H1 (cell line): ENCODE measurements around the gene PTPN9. TPM values are rescaled to one million over a fixed set of nuclear protein-coding genes. Genes with fewer than 3 reads are reported as not detected.

ENCODE experiments used
- ASH2L ChIP-seq: fragments of 200-600, 300-600 bp; sonication (generic); IDR thresholded peaks from one replicate; pipeline ENCODE4 v1.7.1; 2017; ENCODE audit warnings: low read length
- BCL11A ChIP-seq, 2 experiments: IDR thresholded peaks; one replicate each; pipeline ENCODE4 v1.6.1; 2011; ENCODE audit warnings: low read depth in 2 of 2, low read length in 2 of 2, mild to moderate bottlenecking in 2 of 2
- CEBPB ChIP-seq: IDR thresholded peaks from 2 replicates; pipeline ENCODE4 v1.6.1; 2012; ENCODE audit warnings: low read depth, low read length
- CTBP2 ChIP-seq: IDR thresholded peaks from 2 replicates; pipeline ENCODE4 v1.7.0; 2011; ENCODE audit warnings: borderline replicate concordance, mild to moderate bottlenecking, moderate library complexity, mixed read lengths, low read length; ENCODE audit not compliant: insufficient read depth, insufficient read length
- CTCF ChIP-seq, 3 experiments: IDR thresholded peaks; 1 replicate in 2 of 3; 2 replicates in 1 of 3; pipeline versions ENCODE4 v1.5.1 to v1.6.1; 2011; ENCODE audit warnings: low read length in 3 of 3, mild to moderate bottlenecking in 3 of 3, inconsistent platforms in 2 of 3, low read depth in 1 of 3, moderate library complexity in 1 of 3; ENCODE audit not compliant: insufficient read depth in 1 of 3; ENCODE audit errors: control extremely low read depth in 1 of 3
- GABPA ChIP-seq: IDR thresholded peaks from 2 replicates; pipeline ENCODE4 v1.6.1; 2011; ENCODE audit warnings: mild to moderate bottlenecking, low read length, moderate library complexity, borderline replicate concordance; ENCODE audit not compliant: insufficient read depth
- HDAC2 ChIP-seq, 2 experiments: fragments of 300-600 bp in 1 of 2; sonication (generic) in 1 of 2; IDR thresholded peaks; 2 replicates each; pipeline ENCODE4 v1.6.1; 2011 to 2012; ENCODE audit warnings: low read depth in 2 of 2, low read length in 2 of 2, mild to moderate bottlenecking in 2 of 2, moderate library complexity in 2 of 2, borderline replicate concordance in 1 of 2, inconsistent platforms in 1 of 2
- HDAC6 ChIP-seq: IDR thresholded peaks from one replicate; pipeline ENCODE4 v1.7.1; 2012; ENCODE audit warnings: low read depth, mild to moderate bottlenecking, inconsistent platforms, low read length, moderate library complexity
- JUND ChIP-seq: IDR thresholded peaks from 2 replicates; pipeline ENCODE4 v1.6.1; 2011; ENCODE audit warnings: mild to moderate bottlenecking, improper control_type of control experiment, low read length
- MAX ChIP-seq: IDR thresholded peaks from 2 replicates; pipeline ENCODE4 v1.6.1; 2012; ENCODE audit warnings: inconsistent platforms
- NANOG ChIP-seq: IDR thresholded peaks from 2 replicates; pipeline ENCODE4 v1.6.1; 2011; ENCODE audit warnings: low read length, low read depth, mild to moderate bottlenecking, inconsistent platforms; ENCODE audit not compliant: insufficient read depth, poor library complexity, severe bottlenecking
- NRF1 ChIP-seq: IDR thresholded peaks from 2 replicates; pipeline ENCODE4 v1.6.1; 2011; ENCODE audit warnings: mild to moderate bottlenecking, low read depth, low read length, improper control_type of control experiment
- POLR2A ChIP-seq, 2 experiments: IDR thresholded peaks; 1 replicate in 1 of 2; 2 replicates in 1 of 2; pipeline ENCODE4 v1.6.1; 2011; ENCODE audit warnings: low read depth in 2 of 2, low read length in 2 of 2, mild to moderate bottlenecking in 2 of 2; ENCODE audit errors: control extremely low read depth in 1 of 2
- POU5F1 ChIP-seq: IDR thresholded peaks from 2 replicates; pipeline ENCODE4 v1.6.1; 2011; ENCODE audit warnings: low read depth, mild to moderate bottlenecking, low read length, moderate library complexity
- RAD21 ChIP-seq, 2 experiments: IDR thresholded peaks in 1 of 2; conservative IDR thresholded peaks in 1 of 2; 2 replicates each; pipeline ENCODE4 v1.6.1; 2011; ENCODE audit warnings: low read depth in 2 of 2, low read length in 2 of 2, improper control_type of control experiment in 1 of 2, inconsistent platforms in 1 of 2, mild to moderate bottlenecking in 1 of 2, moderate library complexity in 1 of 2
- SAP30 ChIP-seq: fragments of 300-600 bp; sonication (generic); IDR thresholded peaks from 2 replicates; pipeline ENCODE4 v1.7.1; 2012; ENCODE audit warnings: low read length, moderate library complexity, mild to moderate bottlenecking, inconsistent platforms; ENCODE audit not compliant: insufficient read depth, insufficient replicate concordance
- SIN3A ChIP-seq, 2 experiments: IDR thresholded peaks in 1 of 2; conservative IDR thresholded peaks in 1 of 2; 2 replicates each; pipeline ENCODE4 v1.6.1; 2011 to 2012; ENCODE audit warnings: low read length in 2 of 2, improper control_type of control experiment in 1 of 2, low read depth in 1 of 2, mild to moderate bottlenecking in 1 of 2
- SIRT6 ChIP-seq: IDR thresholded peaks from one replicate; pipeline ENCODE4 v1.7.1; 2012; ENCODE audit warnings: low read length, inconsistent platforms
- SP2 ChIP-seq: IDR thresholded peaks from 2 replicates; pipeline ENCODE4 v1.6.1; 2012; ENCODE audit warnings: mild to moderate bottlenecking, low read length, inconsistent platforms
- TBP ChIP-seq: IDR thresholded peaks from 2 replicates; pipeline ENCODE4 v1.6.1; 2011; ENCODE audit warnings: low read depth, low read length, improper control_type of control experiment
- YY1 ChIP-seq: IDR thresholded peaks from 2 replicates; pipeline ENCODE4 v1.6.1; 2011; ENCODE audit warnings: low read depth, mild to moderate bottlenecking, low read length
- polyA plus RNA-seq, 7 experiments: library from polyadenylated mRNA; depleted of rRNA in 3 of 7; stranded (reverse) in 5 of 7; unstranded in 2 of 7; fragments of >200 nt in 5 of 7; fragments of 200-250 nt in 2 of 7; gene quantifications; 1 replicate in 5 of 7; 2 replicates in 1 of 7; 4 replicates in 1 of 7; pipeline versions ENCODE4 v1.2.1 to v1.2.3, GENCODE V29; 2011 to 2013; ENCODE audit warnings: missing spikeins in 2 of 7, mixed read lengths in 2 of 7
- total RNA-seq: library from RNA; stranded (reverse); fragmentation: NEBNext Ultra II Directional; extraction: Animal tissue kit (Norgen Biotek cat#: 25700); gene quantifications from 2 replicates; pipeline ENCODE4 v1.2.1, GENCODE V29; 2021

PTPN9 gene
- total and polyA plus RNA-seq, 2 of the 8 experiments (the other 6 are each of a cell fraction or from before 2014, with no cell fraction given), result 46.6 to 57.4 TPM

- TF ChIP-seq YY1 (no peak), SIN3A (conservative IDR thresholded peaks at IDR 0.05 in 1 of 2, IDR thresholded peaks at IDR 0.05 in 1 of 2; ENCODE audit: low read depth in 1 of 2, low read length in 2 of 2) (no peak), POLR2A (IDR thresholded peaks at IDR 0.05; ENCODE audit: control extremely low read depth in 1 of 2, low read depth in 2 of 2, low read length in 2 of 2) (peak; percentile 52 to 56; a peak in 2 of 3 replicates), RAD21 (IDR thresholded peaks at IDR 0.05 in 1 of 2, conservative IDR thresholded peaks at IDR 0.05 in 1 of 2; ENCODE audit: low read depth in 2 of 2, low read length in 2 of 2) (no peak), SIRT6 (no peak), HDAC2 (IDR thresholded peaks at IDR 0.05; ENCODE audit: borderline replicate concordance in 1 of 2, low read depth in 2 of 2, low read length in 2 of 2) (no peak), ASH2L (peak; percentile 11), CTCF (IDR thresholded peaks at IDR 0.05; ENCODE audit: control extremely low read depth in 1 of 3, insufficient read depth in 1 of 3, low read depth in 1 of 3, low read length in 3 of 3) (no peak), JUND (no peak), NANOG (no peak), BCL11A (IDR thresholded peaks at IDR 0.05; ENCODE audit: low read depth in 2 of 2, low read length in 2 of 2) (no peak), CTBP2 (no peak), TBP (no peak; the same call in none of the 2 replicates), MAX (no peak), SP2 (no peak), SAP30 (peak; percentile 45), POU5F1 (no peak), CEBPB (no peak), NRF1 (no peak), GABPA (no peak), HDAC6 (no peak)
Observed at GRCh38 chr15:75455982-75456531, 123.1 kb downstream of the PTPN9 start (continued).
